ENCODE measurements around the gene CAPN2.

- no peak for TF ChIP-seq CTCF (IDR thresholded peaks at IDR 0.05; ENCODE audit: insufficient read depth, low read depth, low read length)
- no peak for TF ChIP-seq EZH2 (IDR thresholded peaks at IDR 0.05; ENCODE audit: insufficient read depth, low read length)
Measured at GRCh38 chr1:223714849-223715603, 2.7 kb downstream of the CAPN2 start.

Data from astrocyte (in vitro differentiated cells and primary cell).